Inflammatory macrophage treated with lipopolysaccharide for 4 hours (primary cell): ENCODE data around the gene RASSF7.
A peak's percentile ranks its signal among the peaks of the same experiment; 100 is the strongest.

Source experiments
- DNase-seq: peaks from one replicate; pipeline ENCODE4 v3.0.0-alpha.2; 2020

Gene RASSF7

GRCh38 chr11:532986-533585 is 27.7 kb upstream of the RASSF7 start:
- no peak for DNase-seq

DNA sequence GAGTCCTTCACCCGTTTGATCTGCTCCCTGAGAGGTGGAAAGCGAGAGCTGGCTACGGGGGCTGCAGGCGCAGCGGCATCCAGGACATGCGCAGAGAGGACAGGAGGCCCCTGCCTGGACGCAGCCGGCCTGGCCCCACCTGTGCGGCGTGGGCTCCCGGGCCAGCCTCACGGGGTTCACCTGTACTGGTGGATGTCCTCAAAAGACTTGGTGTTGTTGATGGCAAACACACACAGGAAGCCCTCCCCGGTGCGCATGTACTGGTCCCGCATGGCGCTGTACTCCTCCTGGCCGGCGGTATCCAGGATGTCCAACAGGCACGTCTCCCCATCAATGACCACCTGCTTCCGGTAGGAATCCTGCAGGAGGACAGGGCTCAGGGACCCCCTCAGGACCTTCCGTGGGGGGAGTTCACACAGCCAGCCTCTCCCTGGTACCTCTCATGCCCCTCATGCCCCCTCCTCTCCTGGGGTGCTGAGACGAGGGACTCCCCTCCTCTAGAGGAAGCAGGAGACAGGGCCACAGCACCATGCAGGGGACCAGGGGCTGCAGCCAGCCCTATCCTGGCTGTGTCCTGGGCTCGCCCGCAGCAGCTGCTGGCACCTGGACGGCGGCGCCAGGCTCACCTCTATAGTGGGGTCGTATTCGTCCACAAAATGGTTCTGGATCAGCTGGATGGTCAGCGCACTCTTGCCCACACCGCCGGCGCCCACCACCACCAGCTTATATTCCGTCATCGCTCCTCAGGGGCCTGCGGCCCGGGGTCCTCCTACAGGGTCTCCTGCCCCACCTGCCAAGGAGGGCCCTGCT is 27.0 kb upstream of the RASSF7 start:
- DNase-seq, result no peak

- no peak for DNase-seq
Measured at GRCh38 chr11:534396-535209, 26.2 kb upstream of the RASSF7 start.

- no peak for DNase-seq
Measured at GRCh38 chr11:535210-535518, 25.6 kb upstream of the RASSF7 start.

GRCh38 chr11:535519-536454 is 25.0 kb upstream of the RASSF7 start, which contains the start of gene HRAS:
Gene HRAS (minus strand): TSS chr11:535576.
- DNase-seq, result peak; percentile 94

- DNase-seq, result peak; percentile 79
Measured at GRCh38 chr11:536841-537621, 23.7 kb upstream of the RASSF7 start, which contains the start of gene LRRC56. Gene LRRC56 (plus strand): TSS chr11:537527. CDS start chr11:540685, 3,158 bp downstream.

DNA sequence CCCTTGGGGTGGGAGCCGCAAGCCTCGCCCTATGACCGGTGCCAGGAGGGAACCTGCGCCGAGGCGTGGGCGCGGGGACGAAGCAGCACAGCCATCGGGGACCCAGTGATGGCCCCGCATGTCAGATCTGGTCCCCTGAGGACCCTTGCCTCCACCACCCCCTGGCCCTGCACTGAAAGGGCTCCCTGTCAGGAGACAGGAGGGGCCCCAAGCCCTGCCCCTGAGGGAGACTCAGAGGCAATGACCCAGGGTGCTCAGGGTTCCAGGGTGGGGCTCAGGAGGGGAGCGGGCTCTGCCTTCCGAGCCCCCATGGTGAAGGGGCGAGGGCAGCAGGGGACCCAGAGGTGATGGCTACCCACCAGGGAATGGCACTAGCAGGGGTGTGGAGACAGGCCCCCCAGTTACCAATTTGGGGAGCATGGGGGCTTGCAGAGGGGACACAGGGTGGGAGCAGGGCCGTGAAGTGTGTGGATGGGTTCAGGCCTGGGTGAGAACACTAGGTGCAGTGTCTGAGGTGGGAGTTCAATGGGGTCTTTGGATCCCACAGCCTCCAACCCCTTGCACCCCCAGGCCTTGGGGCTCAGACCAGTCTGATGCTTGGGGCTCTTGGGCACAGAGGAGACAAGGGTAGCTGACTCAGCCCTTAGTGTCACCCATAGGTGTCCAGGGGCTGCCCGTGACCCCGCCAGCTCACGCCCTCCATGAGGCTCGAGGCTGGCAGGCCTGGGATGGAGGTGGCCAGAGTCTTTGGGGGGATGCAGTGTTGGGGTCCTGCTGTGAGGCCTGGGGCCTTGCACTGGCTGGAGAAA is 22.9 kb upstream of the RASSF7 start:
- DNase-seq, result no peak

DNA sequence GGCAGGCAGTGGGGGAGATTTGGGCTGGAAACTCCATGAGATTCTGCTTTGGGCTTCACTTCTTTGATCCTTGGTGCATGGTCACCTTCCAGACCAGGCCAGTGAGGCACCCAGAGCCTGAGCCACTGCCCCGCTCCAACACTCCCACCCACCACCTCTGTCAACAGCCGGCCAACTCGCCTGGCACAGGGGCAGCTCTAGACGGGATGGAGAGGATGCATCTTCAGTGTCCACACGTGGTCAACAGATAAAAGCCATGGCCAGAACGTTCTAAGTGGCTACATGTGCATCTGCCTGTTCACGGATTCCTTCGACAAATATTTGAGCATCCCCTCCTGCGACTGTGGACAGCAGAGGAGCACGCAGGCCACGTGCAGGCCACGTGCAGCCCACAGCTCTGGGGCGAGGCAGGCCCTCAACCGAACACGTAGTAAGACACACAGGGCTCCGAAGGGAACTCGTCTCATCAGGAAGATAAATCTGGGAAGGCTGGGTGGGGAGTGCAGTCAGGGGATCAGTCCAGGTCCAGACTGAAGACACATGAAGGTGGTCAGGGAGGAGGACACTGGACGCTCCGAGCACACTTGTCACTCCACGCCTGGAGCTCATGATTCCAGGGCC is 22.2 kb upstream of the RASSF7 start:
- no peak for DNase-seq

DNA sequence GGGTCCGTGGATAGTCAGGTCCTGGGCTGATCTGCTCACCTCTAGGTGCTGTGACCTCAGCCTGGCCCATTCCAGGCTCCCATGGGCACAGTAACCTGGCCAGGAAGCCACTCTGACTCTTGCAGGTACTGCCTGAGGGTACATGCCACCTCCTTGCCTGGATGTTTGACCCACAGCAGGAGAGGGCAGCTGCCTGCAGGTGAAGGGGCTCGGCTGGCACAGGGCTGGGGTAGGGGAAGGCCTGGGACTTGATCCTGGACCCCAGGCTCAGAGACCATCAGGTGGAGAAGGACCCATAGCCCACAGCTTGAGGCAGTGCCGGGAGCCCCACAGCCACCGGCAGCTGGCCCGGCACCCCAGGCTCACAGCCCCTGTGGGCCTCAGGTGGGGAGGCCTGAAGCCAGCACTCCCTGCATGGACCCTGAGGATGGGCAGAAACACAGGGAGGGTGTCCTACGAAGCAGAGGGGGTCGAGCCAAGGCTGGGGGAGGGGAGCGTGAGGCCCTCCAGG is 20.7 kb upstream of the RASSF7 start:
- DNase-seq, result no peak

DNA sequence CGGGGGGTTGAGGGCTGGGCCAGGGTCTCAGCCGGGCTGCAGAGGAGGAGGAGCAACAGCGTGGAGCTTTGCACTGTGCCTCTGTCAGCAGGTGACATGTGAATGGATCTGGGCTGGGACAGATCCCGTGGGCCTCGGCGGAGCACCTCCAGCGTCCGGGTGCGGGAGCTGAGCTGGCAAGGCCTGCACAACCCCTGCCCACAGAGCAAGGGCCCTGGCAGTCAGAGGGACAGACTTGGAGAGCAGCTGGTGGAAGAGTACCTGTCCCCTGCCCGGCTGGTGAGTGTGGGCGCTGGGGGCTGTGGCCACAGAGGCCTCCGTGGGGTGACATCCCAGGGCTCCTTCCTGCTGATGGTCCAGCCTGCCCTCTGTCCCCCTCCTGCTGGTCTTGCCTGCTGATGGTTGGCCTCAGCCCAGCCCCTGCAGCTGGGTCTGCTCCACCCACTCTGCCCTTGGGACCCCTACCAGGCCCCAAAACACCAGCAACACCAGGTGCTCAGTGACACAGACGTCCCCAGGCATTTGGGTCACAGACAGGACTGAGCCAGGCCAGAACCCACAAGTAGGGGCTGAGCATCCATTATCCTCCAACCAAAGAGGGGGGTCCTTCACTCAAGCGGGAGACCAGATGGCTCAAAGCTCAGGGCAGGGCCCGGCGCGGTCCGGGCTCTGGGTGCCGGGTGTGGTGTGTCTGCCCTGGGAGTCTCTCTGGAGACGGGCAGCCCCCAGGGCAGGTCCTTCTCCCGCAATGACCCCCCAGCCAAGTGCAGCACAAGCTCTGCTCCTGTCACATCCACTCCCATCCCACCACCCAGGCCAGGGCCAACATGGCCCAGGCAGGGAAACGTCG is 20.0 kb upstream of the RASSF7 start:
- no peak for DNase-seq

- no peak for DNase-seq
Measured at GRCh38 chr11:541433-541885, 19.3 kb upstream of the RASSF7 start.

DNA sequence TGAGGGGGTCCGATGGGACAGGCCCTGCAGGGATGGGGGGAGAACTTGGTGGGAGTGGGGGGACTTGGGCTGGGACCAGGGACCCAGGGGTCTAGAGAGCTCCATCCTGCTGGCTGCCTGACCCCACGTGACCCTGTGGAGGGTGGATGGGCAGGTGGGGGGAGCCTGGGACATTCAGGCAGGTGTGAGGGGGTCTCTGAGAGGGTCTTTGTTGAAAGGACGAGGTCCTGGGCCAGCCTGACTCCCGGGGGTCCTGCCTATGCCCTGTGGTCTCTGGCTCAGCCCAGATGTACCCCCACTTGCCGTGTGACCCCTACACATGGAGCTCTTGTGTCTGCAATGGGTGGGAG is 16.0 kb upstream of the RASSF7 start:
- no peak for DNase-seq

DNA sequence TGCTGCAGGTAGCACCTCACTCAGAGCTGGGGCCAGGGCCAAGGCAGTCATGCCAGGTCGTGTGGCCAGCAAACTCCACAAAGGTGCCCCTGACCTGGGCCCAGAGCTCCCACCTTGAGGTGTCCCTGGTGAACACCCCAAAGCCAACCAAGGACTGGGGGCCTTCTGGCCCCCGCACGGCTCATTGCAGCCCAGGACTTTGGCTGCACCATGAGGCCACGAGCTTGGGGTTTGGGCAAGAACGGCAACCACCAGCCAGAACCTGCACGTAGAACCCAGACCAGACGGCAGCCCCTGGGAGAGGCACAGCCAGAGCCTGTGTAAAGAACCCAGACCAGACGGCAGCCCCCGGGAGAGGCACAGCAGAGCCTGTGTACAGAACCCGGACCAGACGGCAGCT is 15.6 kb upstream of the RASSF7 start:
- DNase-seq, result no peak

- DNase-seq, result no peak
Measured at GRCh38 chr11:548700-549603, 11.8 kb upstream of the RASSF7 start.

DNA sequence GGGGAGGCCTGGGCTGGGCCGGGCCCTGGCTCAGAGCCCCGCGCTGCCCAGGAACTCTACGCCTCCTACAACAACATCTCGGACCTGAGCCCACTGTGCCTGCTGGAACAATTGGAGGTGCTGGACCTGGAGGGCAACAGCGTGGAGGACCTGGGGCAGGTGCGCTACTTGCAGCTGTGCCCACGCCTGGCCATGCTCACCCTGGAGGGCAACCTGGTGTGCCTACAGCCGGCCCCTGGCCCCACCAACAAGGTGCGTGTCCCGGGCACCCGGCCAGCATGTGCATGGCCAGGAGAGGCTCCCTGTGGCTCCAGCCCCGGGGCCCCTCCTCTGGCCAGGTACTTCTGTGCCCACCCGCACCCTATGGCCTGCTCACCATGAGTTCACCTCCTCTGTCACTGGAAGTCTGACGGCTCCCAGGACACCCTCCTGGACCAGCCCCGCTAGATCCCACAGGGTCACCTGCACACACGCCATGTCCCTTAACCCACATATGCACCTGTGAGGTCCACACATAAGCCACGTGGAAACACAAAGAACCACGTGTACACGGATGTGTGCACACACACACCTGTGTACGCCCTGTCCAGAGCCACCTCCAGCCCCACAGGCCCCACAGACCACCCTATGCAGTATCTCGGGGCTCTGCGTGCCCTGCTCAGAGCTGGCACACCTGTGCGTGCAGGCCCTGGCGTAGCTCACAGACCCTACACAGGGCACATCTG is 10.6 kb upstream of the RASSF7 start:
- no peak for DNase-seq

DNA sequence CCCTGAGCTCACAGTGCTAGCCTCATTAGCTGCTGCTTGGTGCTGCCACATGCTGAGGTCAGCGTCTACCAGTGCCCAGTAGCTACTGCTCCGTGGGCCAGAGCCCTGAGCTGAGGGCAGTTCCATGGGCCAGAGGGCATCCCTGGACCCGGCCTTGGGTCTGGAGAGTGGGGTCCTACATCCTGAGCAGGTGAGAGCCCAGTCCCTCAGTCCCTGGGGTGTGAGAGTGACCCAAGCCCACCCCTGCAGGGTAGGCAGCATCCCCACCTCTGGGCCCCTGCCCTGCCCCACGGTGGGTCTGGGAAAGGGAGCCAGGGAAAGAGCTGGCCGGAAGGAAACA is 10.1 kb upstream of the RASSF7 start:
- no peak for DNase-seq

DNA sequence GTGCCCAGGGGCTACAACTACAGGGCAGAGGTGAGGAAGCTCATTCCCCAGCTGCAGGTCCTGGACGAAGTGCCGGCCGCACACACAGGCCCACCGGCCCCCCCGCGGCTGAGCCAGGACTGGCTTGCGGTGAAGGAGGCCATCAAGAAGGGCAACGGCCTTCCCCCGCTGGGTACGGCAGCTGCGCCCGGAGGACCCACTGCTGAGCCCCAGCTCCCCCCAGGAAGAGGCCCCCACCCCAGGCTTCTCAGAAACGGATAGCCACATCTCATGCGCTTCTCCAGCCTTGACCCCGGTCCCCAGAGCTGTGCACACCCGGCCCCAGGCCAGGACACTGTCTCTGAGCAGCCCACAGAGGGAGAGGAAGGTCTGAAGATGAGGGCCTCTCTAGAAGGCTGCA is 9.6 kb upstream of the RASSF7 start:
- DNase-seq, result no peak

- DNase-seq, result no peak
Measured at GRCh38 chr11:551596-551995, 9.2 kb upstream of the RASSF7 start.
